Stomach smooth muscle (tissue), 2 donors: ENCODE measurements around the gene GGPS1.
A peak's percentile ranks its signal among the peaks of the same experiment; 100 is the strongest.
"Not testable (repeated sequence)": the region's sequence is repeated elsewhere in the genome, so short reads cannot be mapped to it uniquely, and the experiment has no call there.

Source experiments
- H3K27ac ChIP-seq: one replicate; pipeline ENCODE4 v1.7.0; 2013; ENCODE audit warnings: mild to moderate bottlenecking, low read length, inconsistent platforms
- H3K27me3 ChIP-seq, 2 donors: one replicate each; pipeline ENCODE4 v1.7.0; 2013; ENCODE audit warnings: low read length in 2 of 2; ENCODE audit not compliant: insufficient read depth in 2 of 2, control insufficient read depth in 1 of 2
- H3K36me3 ChIP-seq, 2 donors: one replicate each; pipeline ENCODE4 v1.7.0; 2013; ENCODE audit warnings: low read length in 2 of 2; ENCODE audit not compliant: control insufficient read depth in 2 of 2, insufficient read depth in 2 of 2
- H3K4me1 ChIP-seq: one replicate; pipeline ENCODE4 v1.7.0; 2013; ENCODE audit warnings: low read length; ENCODE audit not compliant: control insufficient read depth, insufficient read depth
- H3K4me3 ChIP-seq, 2 donors: one replicate each; pipeline ENCODE4 v1.7.0; 2013; ENCODE audit warnings: low read length in 2 of 2
- H3K9ac ChIP-seq, 2 donors: one replicate each; pipeline ENCODE4 v1.7.0; 2013; ENCODE audit warnings: low read length in 2 of 2, mild to moderate bottlenecking in 1 of 2
- H3K9me3 ChIP-seq, 2 donors: one replicate each; pipeline ENCODE4 v1.7.0; 2013; ENCODE audit warnings: low read length in 2 of 2; ENCODE audit not compliant: control insufficient read depth in 2 of 2
- donor health status: healthy.
- donor health status: Pancreatic carcinoma.

GGPS1 gene

GRCh38 chr1:235368428-235368827 lies 40.1 kb downstream of the GGPS1 start:
- H3K4me1 ChIP-seq = peaks cover 4% of the 10 kb centered on the region
- no peak overlapping the region for H3K9ac ChIP-seq
- H3K27ac ChIP-seq = no peak overlapping the region
- H3K9me3 ChIP-seq = no peaks in the 10 kb centered on the region
- peak overlapping the region in 1 of 2 donors; percentile 98 for H3K4me3 ChIP-seq
- H3K36me3 ChIP-seq = peaks cover 0 to 2% of the 10 kb centered on the region in 2 donors
- no peaks in the 10 kb centered on the region for H3K27me3 ChIP-seq

GRCh38 chr1:235369802-235370201 lies 41.4 kb downstream of the GGPS1 start:
- H3K4me1 ChIP-seq = peaks cover 4% of the 10 kb centered on the region
- H3K36me3 ChIP-seq = peaks cover 0 to 2% of the 10 kb centered on the region in 2 donors
- H3K9ac ChIP-seq = no peak overlapping the region
- H3K4me3 ChIP-seq = no peak overlapping the region
- no peaks in the 10 kb centered on the region for H3K27me3 ChIP-seq
- no peak overlapping the region for H3K27ac ChIP-seq
- H3K9me3 ChIP-seq = no peaks in the 10 kb centered on the region

- H3K4me1 ChIP-seq = no peaks in the 10 kb centered on the region
- H3K27me3 ChIP-seq = no peaks in the 10 kb centered on the region
- H3K9ac ChIP-seq = no peak overlapping the region
- H3K4me3 ChIP-seq = no peak overlapping the region
- H3K9me3 ChIP-seq = no peaks in the 10 kb centered on the region
- H3K27ac ChIP-seq = no peak overlapping the region
- peaks cover 2 to 8% of the 10 kb centered on the region in 2 donors for H3K36me3 ChIP-seq
Observed at GRCh38 chr1:235375919-235376605, 47.7 kb downstream of the GGPS1 start.

- H3K27ac ChIP-seq, H3K9me3 ChIP-seq, H3K36me3 ChIP-seq, H3K4me1 ChIP-seq, H3K27me3 ChIP-seq, H3K9ac ChIP-seq, H3K4me3 ChIP-seq: not testable (repeated sequence)
Observed at GRCh38 chr1:235378134-235378735, 49.9 kb downstream of the GGPS1 start.

GRCh38 chr1:235381955-235382739 lies 53.8 kb downstream of the GGPS1 start:
- not testable (repeated sequence) for H3K27me3 ChIP-seq, H3K27ac ChIP-seq, H3K4me1 ChIP-seq, H3K36me3 ChIP-seq, H3K9me3 ChIP-seq, H3K9ac ChIP-seq, H3K4me3 ChIP-seq

DNA sequence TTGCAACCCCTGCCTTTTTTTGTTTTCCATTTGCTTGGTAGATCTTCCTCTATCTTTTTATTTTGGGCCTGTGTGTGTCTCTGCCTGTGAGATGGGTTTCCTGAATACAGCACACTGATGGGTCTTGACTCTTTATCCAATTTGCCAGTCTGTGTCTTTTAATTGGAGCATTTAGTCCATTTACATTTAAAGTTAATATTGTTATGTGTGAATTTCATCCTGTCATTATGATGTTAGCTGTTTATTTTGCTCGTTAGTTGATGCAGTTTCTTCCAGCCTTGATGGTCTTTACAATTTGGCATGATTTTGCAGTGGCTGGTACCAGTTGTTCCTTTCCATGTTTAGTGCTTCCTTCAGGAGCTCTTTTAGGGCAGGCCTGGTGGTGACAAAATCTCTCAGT lies 57.3 kb downstream of the GGPS1 start:
- not testable (repeated sequence) for H3K9me3 ChIP-seq, H3K27ac ChIP-seq, H3K4me3 ChIP-seq, H3K9ac ChIP-seq, H3K27me3 ChIP-seq, H3K36me3 ChIP-seq, H3K4me1 ChIP-seq

GRCh38 chr1:235391874-235392273 lies 63.5 kb downstream of the GGPS1 start:
- Histone ChIP-seq H3K9me3 (peaks cover 0 to 3% of the 10 kb centered on the region in 2 donors), H3K36me3 (no peaks in the 10 kb centered on the region), H3K4me3 (no peak overlapping the region), H3K4me1 (no peaks in the 10 kb centered on the region), H3K9ac (no peak overlapping the region), H3K27me3 (no peaks in the 10 kb centered on the region), H3K27ac (no peak overlapping the region)
